Measurements from ENCODE around the gene CASZ1.

DNA sequence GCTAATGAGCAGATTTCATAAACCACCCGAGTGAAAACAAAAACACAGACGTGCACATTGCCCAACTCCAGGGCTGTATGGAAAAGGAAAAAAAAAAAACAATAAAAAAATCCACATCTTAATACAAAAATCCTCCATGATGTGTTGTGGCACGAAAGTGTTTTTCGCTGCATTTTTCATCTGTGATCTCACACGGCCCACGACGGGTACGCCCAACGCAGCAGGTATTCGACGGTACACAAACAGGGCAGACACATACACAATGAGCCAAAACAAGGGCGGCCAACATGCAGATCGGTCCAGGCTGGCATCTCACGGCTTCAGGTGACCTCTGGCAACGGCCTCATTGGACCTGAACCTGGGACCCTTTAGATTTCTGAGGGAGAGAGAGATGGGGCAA is 31.1 kb downstream of the CASZ1 start:
- TF ChIP-seq EZH2 (IDR thresholded peaks at IDR 0.05; ENCODE audit: low read length, missing control alignments), result no peak
- TF ChIP-seq, protein P1, sequence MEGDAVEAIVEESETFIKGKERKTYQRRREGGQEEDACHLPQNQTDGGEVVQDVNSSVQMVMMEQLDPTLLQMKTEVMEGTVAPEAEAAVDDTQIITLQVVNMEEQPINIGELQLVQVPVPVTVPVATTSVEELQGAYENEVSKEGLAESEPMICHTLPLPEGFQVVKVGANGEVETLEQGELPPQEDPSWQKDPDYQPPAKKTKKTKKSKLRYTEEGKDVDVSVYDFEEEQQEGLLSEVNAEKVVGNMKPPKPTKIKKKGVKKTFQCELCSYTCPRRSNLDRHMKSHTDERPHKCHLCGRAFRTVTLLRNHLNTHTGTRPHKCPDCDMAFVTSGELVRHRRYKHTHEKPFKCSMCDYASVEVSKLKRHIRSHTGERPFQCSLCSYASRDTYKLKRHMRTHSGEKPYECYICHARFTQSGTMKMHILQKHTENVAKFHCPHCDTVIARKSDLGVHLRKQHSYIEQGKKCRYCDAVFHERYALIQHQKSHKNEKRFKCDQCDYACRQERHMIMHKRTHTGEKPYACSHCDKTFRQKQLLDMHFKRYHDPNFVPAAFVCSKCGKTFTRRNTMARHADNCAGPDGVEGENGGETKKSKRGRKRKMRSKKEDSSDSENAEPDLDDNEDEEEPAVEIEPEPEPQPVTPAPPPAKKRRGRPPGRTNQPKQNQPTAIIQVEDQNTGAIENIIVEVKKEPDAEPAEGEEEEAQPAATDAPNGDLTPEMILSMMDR (conservative IDR thresholded peaks at IDR 0.05 in 1 of 2, IDR thresholded peaks at IDR 0.05 in 1 of 2; ENCODE audit: low read depth in 1 of 2, low read length in 2 of 2), result no peak
